OCI-LY7 (cell line): ENCODE results near the gene DNAH8. TPM values are rescaled to one million over a fixed set of nuclear protein-coding genes. Genes with fewer than 3 reads are reported as not detected.

Source experiments
- BruUV-seq: library from RNA; stranded (reverse); fragments of 400-500 nt; replicated peaks from 2 replicates; lab custom pipeline; 2021; lab: Mats Ljungman, UMichigan
- CTCF ChIA-PET: fragments of 300-600 bp; sonication (Branson Sonifier 250); formaldehyde crosslinking; loops from one replicate; lab custom pipeline; 2022; ENCODE audit warnings: antibody characterized with exemption; ENCODE audit not compliant: unreplicated experiment; lab: Charles Lee
- POLR2A ChIA-PET: fragments of 300-600 bp; sonication (Branson Sonifier 250); formaldehyde crosslinking; loops from one replicate; lab custom pipeline; 2022; ENCODE audit warnings: antibody characterized with exemption; lab: Charles Lee
- DNase-seq: peaks from one replicate; pipeline ENCODE4 v3.0.0-alpha.2; 2015; ENCODE audit warnings: low spot score
- H2AFZ ChIP-seq: fragments of 200-600 bp; sonication (generic), shearing (Covaris generic); 2 replicates; pipeline ENCODE4 v1.6.1; 2014; ENCODE audit warnings: mild to moderate bottlenecking, antibody characterized with exemption, low read length, moderate library complexity
- H3K27ac ChIP-seq: fragments of 200-600 bp; sonication (generic); 2 replicates; pipeline ENCODE4 v1.5.1; 2014; ENCODE audit warnings: mixed run types, low read depth, mild to moderate bottlenecking, moderate library complexity, low read length, inconsistent platforms; ENCODE audit not compliant: poor library complexity, severe bottlenecking
- H3K36me3 ChIP-seq: fragments of 200-600 bp; sonication (generic); 2 replicates; pipeline ENCODE4 v1.6.1; 2014; ENCODE audit warnings: mild to moderate bottlenecking, antibody characterized with exemption, low read length, moderate library complexity, mixed read lengths; ENCODE audit not compliant: insufficient read depth
- H3K4me1 ChIP-seq: fragments of 200-600 bp; sonication (generic); 2 replicates; pipeline ENCODE4 v1.5.1; 2014; ENCODE audit warnings: mild to moderate bottlenecking, low read length; ENCODE audit not compliant: insufficient read depth, poor library complexity, severe bottlenecking
- H3K4me2 ChIP-seq: fragments of 200-600 bp; sonication (generic); 2 replicates; pipeline ENCODE4 v1.6.1; 2014; ENCODE audit warnings: mild to moderate bottlenecking, low read length
- H3K4me3 ChIP-seq: fragments of 200-600 bp; sonication (generic); 2 replicates; pipeline ENCODE4 v1.5.1; 2014; ENCODE audit warnings: mild to moderate bottlenecking, low read depth, low read length; ENCODE audit not compliant: poor library complexity, severe bottlenecking
- H3K79me2 ChIP-seq: fragments of 200-600 bp; sonication (generic); 2 replicates; pipeline ENCODE4 v1.6.1; 2016; ENCODE audit warnings: low read depth, mild to moderate bottlenecking, low read length, moderate library complexity, mixed read lengths; ENCODE audit not compliant: insufficient read depth
- H3K9me2 ChIP-seq: fragments of 200-600 bp; sonication (generic); 2 replicates; pipeline ENCODE4 v1.6.1; 2016; ENCODE audit warnings: mild to moderate bottlenecking, low read length, mixed read lengths; ENCODE audit not compliant: insufficient read depth
- H3K9me3 ChIP-seq: fragments of 200-600 bp; sonication (generic); 2 replicates; pipeline ENCODE4 v1.6.1; 2014; ENCODE audit warnings: mild to moderate bottlenecking, mixed run types, low read length, mixed read lengths
- H4K20me1 ChIP-seq: fragments of 200-600 bp; sonication (generic); 2 replicates; pipeline ENCODE4 v1.6.1; 2014; ENCODE audit warnings: mild to moderate bottlenecking, antibody characterized with exemption, low read length, moderate library complexity, mixed read lengths; ENCODE audit not compliant: insufficient read depth
- CTCF ChIP-seq: fragments of 200-600 bp; sonication (generic); conservative IDR thresholded peaks from 2 replicates; pipeline ENCODE4 v1.5.1; 2014; ENCODE audit warnings: mild to moderate bottlenecking, antibody characterized with exemption, low read length, moderate library complexity, mixed read lengths
- EZH2phosphoT487 ChIP-seq: fragments of 200-600 bp; sonication (generic); IDR thresholded peaks from 2 replicates; pipeline ENCODE4 v1.6.1; 2018; ENCODE audit warnings: low read depth, borderline replicate concordance, mild to moderate bottlenecking, mixed run types, antibody characterized with exemption, low read length, moderate library complexity, mixed read lengths
- intact Hi-C: fragments of 100-400 bp; cut with micrococcal nuclease; formaldehyde crosslinking; loops from one replicate; pipeline ENCODE4 v1.10.0; 2022; ENCODE audit not compliant: unreplicated experiment
- total RNA-seq, 2 experiments: library from RNA; depleted of rRNA in 1 of 2; stranded (reverse); fragments of >200 nt in 1 of 2; shearing (Covaris generic) in 1 of 2; gene quantifications; 2 replicates each; pipeline ENCODE4 v1.2.3, GENCODE V29; 2014 to 2022

Gene DNAH8
- total RNA-seq, 2 experiments from 2014 or later = not detected

- H3K9me3 ChIP-seq = no peaks in the 10 kb centered on the region
- no peaks in the 10 kb centered on the region for H3K36me3 ChIP-seq
- ChIA-PET POLR2A (no interaction called here), CTCF (no interaction called here)
- H4K20me1 ChIP-seq = no peaks in the 10 kb centered on the region
- TF ChIP-seq CTCF = no peak
- TF ChIP-seq EZH2phosphoT487 = no peak
- H2AFZ ChIP-seq = no peak overlapping the region
- no peaks in the 10 kb centered on the region for H3K9me2 ChIP-seq
- no peak overlapping the region for H3K27ac ChIP-seq
- no TSS peak for BruUV-seq
- no peak for DNase-seq
- no peaks in the 10 kb centered on the region for H3K79me2 ChIP-seq
- H3K4me2 ChIP-seq = no peak overlapping the region
- H3K4me1 ChIP-seq = no peaks in the 10 kb centered on the region
- intact Hi-C loops = no loop called here
- no peak overlapping the region for H3K4me3 ChIP-seq
Measured at GRCh38 chr6:38924791-38925509, 209.8 kb downstream of the DNAH8 start.

- Histone ChIP-seq H3K36me3 (no peaks in the 10 kb centered on the region), H3K4me1 (no peaks in the 10 kb centered on the region), H3K79me2 (no peaks in the 10 kb centered on the region), H4K20me1 (no peaks in the 10 kb centered on the region), H2AFZ (no peak overlapping the region), H3K4me3 (no peak overlapping the region), H3K9me2 (no peaks in the 10 kb centered on the region), H3K4me2 (no peak overlapping the region), H3K9me3 (no peaks in the 10 kb centered on the region), H3K27ac (no peak overlapping the region)
- no peak for TF ChIP-seq CTCF
- no peak for TF ChIP-seq EZH2phosphoT487
- intact Hi-C loops = no loop called here
- POLR2A ChIA-PET = no interaction called here
- DNase-seq = no peak
- BruUV-seq = no TSS peak
- CTCF ChIA-PET = no interaction called here
Measured at GRCh38 chr6:38929560-38929959, 214.4 kb downstream of the DNAH8 start.

GRCh38 chr6:38933426-38933825 is 218.3 kb downstream of the DNAH8 start:
- intact Hi-C loops = no loop called here
- H3K4me2 ChIP-seq = no peak overlapping the region
- ChIA-PET CTCF (no interaction called here), POLR2A (no interaction called here)
- no peak for DNase-seq
- H3K4me3 ChIP-seq = no peak overlapping the region
- no peaks in the 10 kb centered on the region for H3K79me2 ChIP-seq
- no peaks in the 10 kb centered on the region for H3K9me2 ChIP-seq
- no peak overlapping the region for H2AFZ ChIP-seq
- no peaks in the 10 kb centered on the region for H3K4me1 ChIP-seq
- H3K9me3 ChIP-seq = no peaks in the 10 kb centered on the region
- no peak overlapping the region for H3K27ac ChIP-seq
- no TSS peak for BruUV-seq
- no peaks in the 10 kb centered on the region for H4K20me1 ChIP-seq
- no peaks in the 10 kb centered on the region for H3K36me3 ChIP-seq
- TF ChIP-seq CTCF (peak; percentile 51), EZH2phosphoT487 (no peak)
